ENCODE data around the gene AAGAB.
"Not testable (repeated sequence)": the region's sequence is repeated elsewhere in the genome, so short reads cannot be mapped to it uniquely, and the experiment has no call there.

The AAGAB gene

GRCh38 chr15:67168694-67169093 lies 85.8 kb downstream of the AAGAB start:
- DNase-seq, result no peak

GRCh38 chr15:67167091-67167490 lies 87.4 kb downstream of the AAGAB start:
- no peak for DNase-seq

- no peak for DNase-seq
Measured at GRCh38 chr15:67166280-67167009, 88.0 kb downstream of the AAGAB start.

- DNase-seq, result no peak
Measured at GRCh38 chr15:67165254-67166253, 88.9 kb downstream of the AAGAB start.

GRCh38 chr15:67164811-67165253 lies 89.6 kb downstream of the AAGAB start:
- DNase-seq, result no peak

GRCh38 chr15:67164401-67164791 lies 90.1 kb downstream of the AAGAB start:
- DNase-seq, result no peak

- DNase-seq, result no peak
Measured at GRCh38 chr15:67163180-67163579, 91.3 kb downstream of the AAGAB start.

GRCh38 chr15:67161881-67162280 lies 92.6 kb downstream of the AAGAB start:
- DNase-seq, result no peak

GRCh38 chr15:67161412-67161811 lies 93.0 kb downstream of the AAGAB start:
- no peak for DNase-seq

- DNase-seq, result no peak
Measured at GRCh38 chr15:67158367-67158766, 96.1 kb downstream of the AAGAB start.

GRCh38 chr15:67157521-67158252 lies 96.8 kb downstream of the AAGAB start:
- no peak for DNase-seq

- DNase-seq, result no peak
Measured at GRCh38 chr15:67156834-67157233, 97.6 kb downstream of the AAGAB start.

- DNase-seq, result no peak
Measured at GRCh38 chr15:67156426-67156825, 98.0 kb downstream of the AAGAB start.

- no peak for DNase-seq
Measured at GRCh38 chr15:67154249-67154648, 100.2 kb downstream of the AAGAB start.

- not testable (repeated sequence) for DNase-seq
Measured at GRCh38 chr15:67153044-67153443, 101.4 kb downstream of the AAGAB start.

GRCh38 chr15:67152429-67152828 lies 102.0 kb downstream of the AAGAB start:
- no peak for DNase-seq
